Fibroblast of lung (primary cell): ENCODE data around the gene KLF18.

Source experiments
- CTCF ChIP-seq, 2 donors: IDR thresholded peaks in 1 of 2; conservative IDR thresholded peaks in 1 of 2; 1 replicate in 1 of 2; 2 replicates in 1 of 2; pipeline ENCODE4 v1.5.1; 2011 to 2012; ENCODE audit warnings: low read length in 2 of 2, control low read depth in 1 of 2, inconsistent platforms in 1 of 2, low read depth in 1 of 2, mild to moderate bottlenecking in 1 of 2
- EZH2 ChIP-seq: IDR thresholded peaks from 2 replicates; pipeline ENCODE4 v1.5.1; 2012; ENCODE audit warnings: low read length, control low read depth, mild to moderate bottlenecking; ENCODE audit errors: missing control alignments

GRCh38 chr1:44090429-44091252, 50.8 kb downstream of the KLF18 start:
- TF ChIP-seq EZH2 (no peak), CTCF (conservative IDR thresholded peaks at IDR 0.05 in 1 of 2, IDR thresholded peaks at IDR 0.05 in 1 of 2; ENCODE audit: low read depth in 1 of 2, low read length in 2 of 2) (no peak)
